Panc1 (cell line): ENCODE data around the gene SEBOX. TPM values are rescaled to one million over a fixed set of nuclear protein-coding genes. Genes with fewer than 3 reads are reported as not detected.
A peak's percentile ranks its signal among the peaks of the same experiment; 100 is the strongest.

ENCODE experiments used
- ATAC-seq: fragments of 200-7000 bp; cut with Tn5 transposase; 2 replicates; pipeline ENCODE4 v1.9.1; 2020; ENCODE audit warnings: mild to moderate bottlenecking, moderate library complexity
- BruUV-seq: library from RNA; stranded (reverse); fragments of 400-500 nt; replicated peaks from 2 replicates; lab custom pipeline; 2021; lab: Mats Ljungman, UMichigan
- CTCF ChIA-PET: fragments of 300-600 bp; sonication (Branson Sonifier 250); formaldehyde crosslinking; loops from one replicate; lab custom pipeline; 2022; ENCODE audit warnings: antibody characterized with exemption; lab: Charles Lee
- POLR2A ChIA-PET: fragments of 300-600 bp; sonication (Branson Sonifier 250); formaldehyde crosslinking; loops from one replicate; lab custom pipeline; 2022; ENCODE audit warnings: antibody characterized with exemption; lab: Charles Lee
- DNase-seq: peaks from one replicate; pipeline ENCODE4 v3.0.0-alpha.2; 2010; ENCODE audit warnings: low read depth, low spot score
- H3K27ac ChIP-seq: 2 replicates; pipeline ENCODE4 v1.5.1; 2011; ENCODE audit warnings: mild to moderate bottlenecking, low read length, inconsistent platforms
- H3K27me3 ChIP-seq: fragments of 200-500 bp; sonication (Bioruptor generic); 2 replicates; pipeline ENCODE4 v1.6.0; 2014; ENCODE audit warnings: low read length, inconsistent platforms; ENCODE audit not compliant: control insufficient read depth, insufficient read depth
- H3K36me3 ChIP-seq: fragments of 200-500 bp; sonication (Bioruptor generic); 2 replicates; pipeline ENCODE4 v1.5.1; 2014; ENCODE audit warnings: inconsistent platforms, mild to moderate bottlenecking, low read length, moderate library complexity; ENCODE audit not compliant: control insufficient read depth, insufficient read depth
- H3K4me1 ChIP-seq: 2 replicates; pipeline ENCODE4 v1.5.1; 2011; ENCODE audit warnings: inconsistent platforms, mild to moderate bottlenecking, low read length, moderate library complexity; ENCODE audit not compliant: control insufficient read depth, insufficient read depth
- H3K4me3 ChIP-seq, 2 experiments: 2 replicates each; pipeline ENCODE4 v1.5.1; 2011 to 2012; ENCODE audit warnings: low read depth in 2 of 2, low read length in 2 of 2, mild to moderate bottlenecking in 2 of 2, inconsistent platforms in 1 of 2, moderate library complexity in 1 of 2
- H3K9me3 ChIP-seq: fragments of 200-500 bp; sonication (Bioruptor generic); 2 replicates; pipeline ENCODE4 v1.5.1; 2014; ENCODE audit warnings: low read depth, mild to moderate bottlenecking, inconsistent platforms, low read length, moderate library complexity; ENCODE audit not compliant: control insufficient read depth, insufficient read depth
- CTCF ChIP-seq: fragments of 450-650 bp; IDR thresholded peaks from 2 replicates; pipeline ENCODE4 v1.5.1; 2017; ENCODE audit warnings: mild to moderate bottlenecking
- POLR2AphosphoS5 ChIP-seq: IDR thresholded peaks from 2 replicates; pipeline ENCODE4 v1.6.1; 2012; ENCODE audit warnings: mild to moderate bottlenecking, low read depth, low read length, moderate library complexity
- REST ChIP-seq, 2 experiments: IDR thresholded peaks; 2 replicates each; pipeline ENCODE4 v1.6.1; 2011 to 2012; ENCODE audit warnings: low read depth in 2 of 2, control low read depth in 1 of 2, low read length in 1 of 2, mild to moderate bottlenecking in 1 of 2, moderate library complexity in 1 of 2; ENCODE audit not compliant: insufficient read depth in 1 of 2
- SIN3A ChIP-seq: IDR thresholded peaks from 2 replicates; pipeline ENCODE4 v1.6.1; 2012; ENCODE audit warnings: low read depth, mild to moderate bottlenecking, low read length, moderate library complexity, borderline replicate concordance; ENCODE audit not compliant: insufficient read depth
- TCF7L2 ChIP-seq: IDR thresholded peaks from 2 replicates; pipeline ENCODE4 v1.6.1; 2011; ENCODE audit warnings: mild to moderate bottlenecking, low read depth, low read length, inconsistent platforms
- in situ Hi-C: cut with HindIII; loops from 2 replicates; pipeline ENCODE4 v1.10.0; 2016; ENCODE audit warnings: low sequenced_read_pairs, low pct_unique_long_range_greater_than_20kb
- intact Hi-C: fragments of 100-400 bp; cut with micrococcal nuclease; formaldehyde crosslinking; loops from one replicate; pipeline ENCODE4 v1.10.0; 2022; ENCODE audit not compliant: unreplicated experiment
- total RNA-seq: library from RNA; stranded (reverse); gene quantifications from one replicate; pipeline ENCODE4 v1.2.1, GENCODE V29; 2021; ENCODE audit not compliant: unreplicated experiment

Gene SEBOX
- total RNA-seq, 1 experiment from 2014 or later = not detected

- H3K4me3 ChIP-seq = no peak overlapping the region
- H3K36me3 ChIP-seq = peaks cover 20% of the 10 kb centered on the region
- H3K27me3 ChIP-seq = no peaks in the 10 kb centered on the region
- H3K9me3 ChIP-seq = no peaks in the 10 kb centered on the region
- in situ Hi-C loops (no loop called here), intact Hi-C loops (no loop called here)
- no peak overlapping the region for H3K27ac ChIP-seq
- DNase-seq (no peak), ATAC-seq (no peak)
- POLR2A ChIA-PET = interaction anchor here (0.9 kb wide), 1 partner anchor 9 kb away, joined by 4 read pairs; the partner anchor contains the start of gene POLDIP2
- TF ChIP-seq CTCF (no peak), TCF7L2 (no peak), POLR2AphosphoS5 (no peak), REST (IDR thresholded peaks at IDR 0.05; ENCODE audit: insufficient read depth in 1 of 2, low read depth in 2 of 2, low read length in 1 of 2) (no peak), SIN3A (no peak)
- CTCF ChIA-PET = interaction anchor here (0.6 kb wide), 1 partner anchor 78 kb away, joined by 4 read pairs; no protein-coding TSS in a partner anchor
- H3K4me1 ChIP-seq = peaks cover 26% of the 10 kb centered on the region
- no TSS peak for BruUV-seq
Observed at GRCh38 chr17:28348979-28349378, 16.0 kb downstream of the SEBOX start.

GRCh38 chr17:28347261-28347891, 17.6 kb downstream of the SEBOX start:
- ATAC-seq = peak; percentile 70
- intact Hi-C loops = no loop called here
- no peak for TF ChIP-seq SIN3A
- no peak; the same call in 1 of the 2 replicates for TF ChIP-seq POLR2AphosphoS5
- TF ChIP-seq REST (IDR thresholded peaks at IDR 0.05; ENCODE audit: insufficient read depth in 1 of 2, low read depth in 2 of 2, low read length in 1 of 2) = 0 out of 4 replicates have a peak, but pooled peaks of 1 of the 2 experiments have one; percentile 30
- Histone ChIP-seq H3K27me3 (no peaks in the 10 kb centered on the region), H3K4me1 (peaks cover 26% of the 10 kb centered on the region), H3K36me3 (peaks cover 10% of the 10 kb centered on the region), H3K4me3 (no peak overlapping the region), H3K27ac (peak overlapping the region; percentile 65; the same call in 1 of the 2 replicates), H3K9me3 (no peaks in the 10 kb centered on the region)
- DNase-seq = no peak
- CTCF ChIA-PET = interaction anchor here (0.7 kb wide), 2 partner anchors 12 to 28 kb away, joined by 3 to 5 read pairs; partner anchors contain the start of genes IFT20 and TNFAIP1
- in situ Hi-C loops = no loop called here
- BruUV-seq = TSS peak; percentile 23
- POLR2A ChIA-PET = interaction anchor here (0.5 kb wide), 1 partner anchor 197 kb away, joined by 5 read pairs; no protein-coding TSS in a partner anchor
